ENCODE measurements around the gene VSTM1.
A peak's percentile ranks its signal among the peaks of the same experiment; 100 is the strongest.
"Not testable (repeated sequence)": the region's sequence is repeated elsewhere in the genome, so short reads cannot be mapped to it uniquely, and the experiment has no call there.

Gene VSTM1

GRCh38 chr19:54069470-54069869 lies 5.8 kb upstream of the VSTM1 start:
- DNase-seq, result no peak

- DNase-seq, result no peak
Observed at GRCh38 chr19:54062643-54063042, 1.1 kb downstream of the VSTM1 start.

GRCh38 chr19:54047616-54048015 lies 16.1 kb downstream of the VSTM1 start:
- DNase-seq, result no peak

GRCh38 chr19:54045771-54046170 lies 17.9 kb downstream of the VSTM1 start:
- DNase-seq, result no peak

- no peak for DNase-seq
Observed at GRCh38 chr19:54042989-54043388, 20.7 kb downstream of the VSTM1 start.

GRCh38 chr19:54041969-54042606 lies 21.6 kb downstream of the VSTM1 start:
- no peak for DNase-seq

GRCh38 chr19:54040003-54040402 lies 23.7 kb downstream of the VSTM1 start:
- no peak for DNase-seq

GRCh38 chr19:54036542-54036941 lies 27.2 kb downstream of the VSTM1 start:
- not testable (repeated sequence) for DNase-seq

GRCh38 chr19:54035215-54036178 lies 28.2 kb downstream of the VSTM1 start:
- no peak for DNase-seq

- no peak for DNase-seq
Observed at GRCh38 chr19:54030895-54031586, 32.7 kb downstream of the VSTM1 start.

GRCh38 chr19:54029930-54030490 lies 33.7 kb downstream of the VSTM1 start:
- no peak for DNase-seq

- no peak for DNase-seq
Observed at GRCh38 chr19:54029301-54029700, 34.4 kb downstream of the VSTM1 start.

GRCh38 chr19:54026656-54027055 lies 37.0 kb downstream of the VSTM1 start:
- DNase-seq, result no peak

GRCh38 chr19:54024660-54025059 lies 39.0 kb downstream of the VSTM1 start:
- no peak for DNase-seq

- no peak for DNase-seq
Observed at GRCh38 chr19:54023191-54023590, 40.5 kb downstream of the VSTM1 start.

- DNase-seq, result no peak
Observed at GRCh38 chr19:54021932-54022331, 41.8 kb downstream of the VSTM1 start.

GRCh38 chr19:54021363-54021762 lies 42.3 kb downstream of the VSTM1 start:
- no peak for DNase-seq

- DNase-seq, result no peak
Observed at GRCh38 chr19:54017261-54017660, 46.4 kb downstream of the VSTM1 start.

- DNase-seq, result peak; percentile 37
Observed at GRCh38 chr19:54014920-54015560, 48.7 kb downstream of the VSTM1 start.

- no peak for DNase-seq
Observed at GRCh38 chr19:54013866-54014265, 49.8 kb downstream of the VSTM1 start.

GRCh38 chr19:54011507-54012211 lies 52.0 kb downstream of the VSTM1 start:
- DNase-seq, result no peak

- DNase-seq, result no peak
Observed at GRCh38 chr19:54010474-54010873, 53.2 kb downstream of the VSTM1 start.
